CD14-positive monocyte (primary cell): ENCODE results near the gene LMBRD1. TPM values are rescaled to one million over a fixed set of nuclear protein-coding genes. Genes with fewer than 3 reads are reported as not detected.

Experiments used
- DNase-seq, 3 donors: peaks; one replicate each; pipeline ENCODE4 v3.0.0-alpha.2; 2011 to 2022
- H2AFZ ChIP-seq: 2 replicates; pipeline ENCODE4 v1.6.0; 2012; ENCODE audit warnings: mild to moderate bottlenecking, low read depth, low read length, inconsistent platforms; ENCODE audit not compliant: insufficient read depth, poor library complexity, severe bottlenecking
- H3K27ac ChIP-seq, 2 donors: 1 replicate in 1 of 2; 2 replicates in 1 of 2; pipeline ENCODE4 v1.5.1; 2012 to 2013; ENCODE audit warnings: low read length in 2 of 2, control low read depth in 1 of 2, inconsistent platforms in 1 of 2, low read depth in 1 of 2, mild to moderate bottlenecking in 1 of 2
- H3K27me3 ChIP-seq, 2 donors: one replicate each; pipeline versions ENCODE4 v1.6.0 to v1.6.1; 2011 to 2013; ENCODE audit warnings: low read length in 2 of 2; ENCODE audit not compliant: control insufficient read depth in 2 of 2, insufficient read depth in 2 of 2
- H3K36me3 ChIP-seq, 2 donors: replicated peaks in 1 of 2; 1 replicate in 1 of 2; 2 replicates in 1 of 2; pipeline versions ENCODE4 v1.5.1 to v1.6.1; 2012 to 2013; ENCODE audit warnings: low read length in 2 of 2, control low read depth in 1 of 2, inconsistent platforms in 1 of 2, mild to moderate bottlenecking in 1 of 2; ENCODE audit not compliant: insufficient read depth in 2 of 2, control insufficient read depth in 1 of 2
- H3K4me1 ChIP-seq, 2 donors: 1 replicate in 1 of 2; 2 replicates in 1 of 2; pipeline versions ENCODE4 v1.5.1 to v1.6.1; 2012 to 2013; ENCODE audit warnings: low read length in 2 of 2, control low read depth in 1 of 2, inconsistent platforms in 1 of 2, mild to moderate bottlenecking in 1 of 2, moderate library complexity in 1 of 2; ENCODE audit not compliant: insufficient read depth in 2 of 2, control insufficient read depth in 1 of 2
- H3K4me2 ChIP-seq: replicated peaks from 2 replicates; pipeline ENCODE3; 2012; ENCODE audit warnings: low read length, moderate library complexity, mild to moderate bottlenecking; ENCODE audit not compliant: poor library complexity, severe bottlenecking; ENCODE audit errors: extremely low read depth
- H3K4me3 ChIP-seq, 3 experiments: fragments of 200-600 bp in 1 of 3; sonication (generic) in 1 of 3; replicated peaks in 1 of 3; 1 replicate in 2 of 3; 2 replicates in 1 of 3; pipeline ENCODE4 v1.5.1; 2011 to 2013; ENCODE audit warnings: low read length in 3 of 3, mild to moderate bottlenecking in 3 of 3, control low read depth in 2 of 3, low read depth in 2 of 3, inconsistent platforms in 1 of 3, moderate library complexity in 1 of 3
- H3K79me2 ChIP-seq: 2 replicates; pipeline ENCODE4 v1.6.0; 2012; ENCODE audit warnings: mild to moderate bottlenecking, control low read depth, inconsistent platforms, low read length, moderate library complexity; ENCODE audit not compliant: insufficient read depth
- H3K9ac ChIP-seq: 2 replicates; pipeline ENCODE4 v1.6.0; 2017; ENCODE audit warnings: low read length, mild to moderate bottlenecking; ENCODE audit not compliant: insufficient read depth, poor library complexity, severe bottlenecking
- H3K9me3 ChIP-seq, 2 donors: replicated peaks in 1 of 2; 1 replicate in 1 of 2; 2 replicates in 1 of 2; pipeline versions ENCODE4 v1.5.1 to v1.6.1; 2012 to 2013; ENCODE audit warnings: low read length in 2 of 2, control low read depth in 1 of 2; ENCODE audit not compliant: control insufficient read depth in 1 of 2, insufficient read depth in 1 of 2
- H4K20me1 ChIP-seq: 2 replicates; pipeline ENCODE4 v1.6.0; 2012; ENCODE audit warnings: mild to moderate bottlenecking, low read length, control low read depth, moderate library complexity; ENCODE audit not compliant: insufficient read depth
- H3K27ac Mint-ChIP-seq, 7 donors: one replicate each; pipeline ENCODE4 v1.8.0; 2020; ENCODE audit warnings: mild to moderate bottlenecking in 7 of 7, mixed read lengths in 7 of 7, moderate library complexity in 6 of 7, inconsistent platforms in 2 of 7
- H3K27me3 Mint-ChIP-seq, 3 donors: one replicate each; pipeline ENCODE4 v1.8.0; 2021 to 2022; ENCODE audit warnings: low read depth in 3 of 3, mild to moderate bottlenecking in 3 of 3, mixed read lengths in 3 of 3, moderate library complexity in 3 of 3, inconsistent platforms in 1 of 3
- H3K36me3 Mint-ChIP-seq, 2 donors: one replicate each; pipeline ENCODE4 v1.8.0; 2020; ENCODE audit warnings: mixed read lengths in 2 of 2, inconsistent platforms in 1 of 2, mild to moderate bottlenecking in 1 of 2
- H3K4me1 Mint-ChIP-seq: one replicate; pipeline ENCODE4 v1.8.0; 2020; ENCODE audit warnings: mild to moderate bottlenecking, mixed read lengths
- H3K4me3 Mint-ChIP-seq, 2 donors: one replicate each; pipeline ENCODE4 v1.8.0; 2020; ENCODE audit warnings: mild to moderate bottlenecking in 2 of 2, mixed read lengths in 2 of 2, moderate library complexity in 1 of 2
- H3K9me3 Mint-ChIP-seq, 7 donors: one replicate each; pipeline ENCODE4 v1.8.0; 2020 to 2022; ENCODE audit warnings: mixed read lengths in 7 of 7, mild to moderate bottlenecking in 6 of 7, moderate library complexity in 6 of 7, inconsistent platforms in 2 of 7
- WGBS: methylation state at CpG from one replicate; pipeline ENCODE4 v1.1.5; 2013; ENCODE audit warnings: missing lambda C conversion rate; ENCODE audit not compliant: insufficient coverage; 5-methylcytosine and 5-hydroxymethylcytosine counted together
- intact Hi-C, 2 donors: fragments of 100-400 bp; cut with micrococcal nuclease; formaldehyde crosslinking; loops; one replicate each; pipeline versions ENCODE4 v1.15.0 to v1.15.1; 2023
- polyA plus RNA-seq, 3 donors: library from polyadenylated mRNA; depleted of rRNA in 1 of 3; unstranded in 2 of 3; stranded (reverse) in 1 of 3; fragments of 300-500 nt in 2 of 3; fragments of >200 nt in 1 of 3; fragmentation: Illumina TruSeq in 2 of 3; gene quantifications; 1 replicate in 2 of 3; 2 replicates in 1 of 3; pipeline ENCODE4 v1.2.3, GENCODE V29; 2012 to 2021
- TF ChIP-seq, protein P1 (sequence below): fragments of 200-600 bp; IDR thresholded peaks from one replicate; pipeline ENCODE4 v1.8.0; 2022; ENCODE audit warnings: antibody characterized with exemption, mild to moderate bottlenecking

The LMBRD1 gene
- polyA plus RNA-seq, 3 donors, result 24.7 to 71.6 (median 64.2) TPM

DNA sequence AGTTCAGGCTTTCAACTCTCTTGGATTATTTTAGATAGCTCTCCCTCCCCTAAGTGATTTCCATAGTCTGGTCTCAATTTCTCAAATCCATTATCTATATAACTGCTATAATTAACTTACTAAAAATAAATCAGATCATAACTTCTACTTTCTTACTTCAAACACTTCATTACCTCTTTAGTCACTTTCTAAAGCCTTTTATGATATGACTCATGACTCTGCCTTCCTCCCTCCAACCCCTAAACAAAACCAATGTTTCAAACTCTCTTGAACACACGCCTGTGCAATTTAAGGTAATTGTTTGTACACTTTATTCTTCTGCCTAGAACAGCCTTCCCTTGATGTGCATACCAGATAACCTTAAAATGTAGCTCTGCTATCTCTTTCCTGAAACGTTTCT lies 100.5 kb downstream of the LMBRD1 start:
- Histone ChIP-seq H3K9me3 (no peaks in the 10 kb centered on the region), H3K27me3 (no peaks in the 10 kb centered on the region), H3K36me3 (peaks cover 33 to 61% of the 10 kb centered on the region in 2 donors), H3K4me2 (no peak overlapping the region), H4K20me1 (no peaks in the 10 kb centered on the region), H2AFZ (no peak overlapping the region), H3K4me1 (no peaks in the 10 kb centered on the region), H3K4me3 (no peak overlapping the region), H3K9ac (no peak overlapping the region), H3K27ac (no peak overlapping the region), H3K79me2 (no peaks in the 10 kb centered on the region)
- peaks cover 48 to 49% of the 10 kb centered on the region in 2 donors for H3K36me3 Mint-ChIP-seq
- no peak overlapping the region for H3K4me3 Mint-ChIP-seq
- intact Hi-C loops, result no loop called here
- no peak for DNase-seq
- H3K9me3 Mint-ChIP-seq, result no peaks in the 10 kb centered on the region
- WGBS, result 100% methylated on average over 1 of the region's 2 CpGs
- no peaks in the 10 kb centered on the region for H3K4me1 Mint-ChIP-seq
- H3K27me3 Mint-ChIP-seq, result peaks cover 0 to 1% (median 0%) of the 10 kb centered on the region in 3 donors
- TF ChIP-seq, protein P1, sequence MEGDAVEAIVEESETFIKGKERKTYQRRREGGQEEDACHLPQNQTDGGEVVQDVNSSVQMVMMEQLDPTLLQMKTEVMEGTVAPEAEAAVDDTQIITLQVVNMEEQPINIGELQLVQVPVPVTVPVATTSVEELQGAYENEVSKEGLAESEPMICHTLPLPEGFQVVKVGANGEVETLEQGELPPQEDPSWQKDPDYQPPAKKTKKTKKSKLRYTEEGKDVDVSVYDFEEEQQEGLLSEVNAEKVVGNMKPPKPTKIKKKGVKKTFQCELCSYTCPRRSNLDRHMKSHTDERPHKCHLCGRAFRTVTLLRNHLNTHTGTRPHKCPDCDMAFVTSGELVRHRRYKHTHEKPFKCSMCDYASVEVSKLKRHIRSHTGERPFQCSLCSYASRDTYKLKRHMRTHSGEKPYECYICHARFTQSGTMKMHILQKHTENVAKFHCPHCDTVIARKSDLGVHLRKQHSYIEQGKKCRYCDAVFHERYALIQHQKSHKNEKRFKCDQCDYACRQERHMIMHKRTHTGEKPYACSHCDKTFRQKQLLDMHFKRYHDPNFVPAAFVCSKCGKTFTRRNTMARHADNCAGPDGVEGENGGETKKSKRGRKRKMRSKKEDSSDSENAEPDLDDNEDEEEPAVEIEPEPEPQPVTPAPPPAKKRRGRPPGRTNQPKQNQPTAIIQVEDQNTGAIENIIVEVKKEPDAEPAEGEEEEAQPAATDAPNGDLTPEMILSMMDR, result no peak
- H3K27ac Mint-ChIP-seq, result no peak overlapping the region

DNA sequence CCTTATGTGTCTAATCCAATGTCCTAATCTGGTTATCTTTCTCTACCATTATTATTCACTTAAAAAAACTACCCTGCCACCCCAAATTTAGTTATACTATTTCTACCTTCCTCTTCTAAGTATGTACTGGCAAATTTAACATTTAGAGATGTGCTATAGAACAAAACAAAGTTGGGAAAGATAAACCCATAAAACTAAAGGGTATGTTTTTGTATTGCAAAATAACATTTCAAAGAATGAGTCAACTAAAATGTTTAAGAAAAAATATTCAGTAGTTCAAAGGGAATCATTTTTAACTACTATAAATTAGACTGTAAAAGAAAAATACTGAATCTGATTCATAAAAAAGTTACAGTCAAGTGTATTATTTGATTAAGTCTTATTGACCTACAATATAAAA lies 103.0 kb downstream of the LMBRD1 start:
- Mint-ChIP-seq H3K36me3 (peaks cover 43 to 52% of the 10 kb centered on the region in 2 donors), H3K27ac (no peak overlapping the region), H3K4me1 (no peaks in the 10 kb centered on the region), H3K27me3 (peaks cover 0 to 3% (median 0%) of the 10 kb centered on the region in 3 donors), H3K4me3 (no peak overlapping the region), H3K9me3 (no peaks in the 10 kb centered on the region)
- Histone ChIP-seq H3K9ac (no peak overlapping the region), H3K79me2 (no peaks in the 10 kb centered on the region), H3K4me1 (no peaks in the 10 kb centered on the region), H3K27ac (no peak overlapping the region), H3K4me2 (no peak overlapping the region), H3K36me3 (peaks cover 22 to 51% of the 10 kb centered on the region in 2 donors), H4K20me1 (no peaks in the 10 kb centered on the region), H3K9me3 (no peaks in the 10 kb centered on the region), H3K27me3 (no peaks in the 10 kb centered on the region), H2AFZ (no peak overlapping the region), H3K4me3 (no peak overlapping the region)
- intact Hi-C loops, result no loop called here
- TF ChIP-seq, protein P1, result no peak
- no peak for DNase-seq
